GM18909 (cell line): Measurements from ENCODE around the gene SLC7A7.
A peak's percentile ranks its signal among the peaks of the same experiment; 100 is the strongest.

Experiments
- ATAC-seq: cut with Tn5 transposase; IDR thresholded peaks from one replicate; pipeline ENCODE4 v1.9.1; 2021; ENCODE audit warnings: mild to moderate bottlenecking; ENCODE audit not compliant: unreplicated experiment, poor library complexity

Gene SLC7A7

DNA sequence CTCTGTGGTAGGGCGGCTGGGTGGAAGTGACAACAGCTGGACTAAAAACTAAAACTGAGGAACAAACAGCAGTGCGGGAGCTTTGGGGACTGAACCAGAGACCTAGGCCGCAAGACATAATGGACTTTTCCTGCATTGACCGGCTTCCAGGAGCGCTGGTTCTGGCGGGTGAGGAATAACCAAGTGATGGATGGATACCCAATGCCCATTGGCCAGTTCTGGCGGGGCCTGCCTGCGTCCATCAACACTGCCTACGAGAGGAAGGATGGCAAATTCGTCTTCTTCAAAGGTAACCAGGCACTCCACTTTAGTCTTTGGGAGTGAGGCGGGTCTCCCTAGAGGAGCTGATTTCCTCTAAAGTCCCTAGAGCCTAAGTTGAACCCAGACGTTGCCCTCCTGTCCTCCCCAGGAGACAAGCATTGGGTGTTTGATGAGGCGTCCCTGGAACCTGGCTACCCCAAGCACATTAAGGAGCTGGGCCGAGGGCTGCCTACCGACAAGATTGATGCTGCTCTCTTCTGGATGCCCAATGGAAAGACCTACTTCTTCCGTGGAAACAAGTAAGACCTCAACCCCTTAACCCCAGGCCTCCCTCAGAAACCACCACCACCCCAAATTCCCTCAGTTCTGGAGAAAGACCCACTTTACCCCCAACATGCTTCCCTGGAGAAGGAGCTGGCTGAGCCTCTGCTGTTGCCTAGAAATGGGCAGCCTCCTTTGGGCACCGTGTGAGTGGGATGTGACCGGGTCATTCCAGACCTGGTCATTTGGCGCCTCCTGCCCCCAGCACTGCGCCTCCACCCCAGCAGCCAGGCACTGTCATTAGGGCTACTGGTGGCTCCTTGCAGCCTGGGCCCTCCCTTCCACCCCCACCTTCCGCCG lies 29.2 kb upstream of the SLC7A7 start:
- ATAC-seq = no peak

GRCh38 chr14:22843123-22843925 lies 28.1 kb upstream of the SLC7A7 start:
- no peak for ATAC-seq

- ATAC-seq = no peak
Measured at GRCh38 chr14:22842211-22843122, 27.2 kb upstream of the SLC7A7 start.

DNA sequence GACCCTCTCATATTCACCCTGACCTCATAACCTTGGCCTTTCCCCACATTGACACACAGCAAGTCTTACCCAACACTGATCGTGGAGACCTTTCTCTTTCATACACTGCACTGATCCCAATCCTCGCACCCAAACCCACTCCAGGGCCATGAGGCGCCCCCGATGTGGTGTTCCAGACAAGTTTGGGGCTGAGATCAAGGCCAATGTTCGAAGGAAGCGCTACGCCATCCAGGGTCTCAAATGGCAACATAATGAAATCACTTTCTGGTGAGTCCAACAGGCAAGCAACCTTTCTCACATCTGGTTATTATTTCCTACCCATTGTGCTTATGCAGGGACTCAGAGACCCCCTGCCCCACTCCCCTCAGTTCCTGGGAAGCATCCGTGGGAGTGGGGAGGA lies 26.5 kb upstream of the SLC7A7 start:
- no peak for ATAC-seq

DNA sequence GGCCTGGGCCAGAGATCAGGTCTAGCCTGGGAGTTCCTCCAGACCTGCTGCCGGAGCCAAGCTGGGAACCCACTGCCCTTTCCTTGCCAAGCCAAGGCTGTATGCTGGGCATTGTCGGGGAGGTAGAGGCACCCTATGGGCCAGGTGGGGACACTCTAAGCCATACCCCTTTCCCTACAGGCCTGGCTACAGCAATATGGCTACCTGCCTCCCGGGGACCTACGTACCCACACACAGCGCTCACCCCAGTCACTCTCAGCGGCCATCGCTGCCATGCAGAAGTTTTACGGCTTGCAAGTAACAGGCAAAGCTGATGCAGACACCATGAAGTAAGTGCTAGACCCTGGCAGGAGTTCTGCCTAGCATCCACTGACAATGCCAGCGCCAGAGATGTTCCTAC lies 26.1 kb upstream of the SLC7A7 start:
- no peak for ATAC-seq

DNA sequence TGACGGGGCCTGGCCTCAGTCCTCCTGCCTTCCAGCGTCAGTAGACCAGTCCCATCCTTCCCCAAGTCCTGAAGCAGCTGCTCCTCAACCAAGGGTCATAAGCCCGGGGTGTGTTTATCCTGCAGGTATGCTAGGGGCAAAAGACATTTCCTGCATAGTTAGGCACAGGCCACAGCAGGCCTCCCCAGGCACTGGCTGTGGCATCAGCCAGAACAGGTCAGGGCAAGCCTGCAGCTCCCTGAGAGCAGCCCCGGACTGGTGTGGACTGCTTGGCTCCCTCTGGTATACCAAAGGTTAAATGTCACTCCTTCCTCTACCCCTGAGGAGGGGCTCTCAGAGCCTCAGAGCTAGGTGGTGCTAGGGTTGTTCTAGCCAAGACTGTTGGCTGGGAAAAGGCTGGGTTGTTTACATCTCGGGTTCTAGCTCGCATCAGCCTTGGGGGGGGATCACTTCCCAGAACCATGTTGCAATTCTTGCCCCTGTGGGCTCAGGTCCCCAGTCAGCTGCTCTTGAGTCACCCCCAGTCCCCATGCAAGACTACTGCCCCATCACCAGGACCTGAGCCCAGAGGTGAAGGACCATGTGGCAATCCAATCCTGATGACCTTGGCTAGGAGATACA lies 24.0 kb upstream of the SLC7A7 start:
- no peak for ATAC-seq

GRCh38 chr14:22838631-22839041 lies 23.4 kb upstream of the SLC7A7 start:
- no peak for ATAC-seq

- no peak for ATAC-seq
Measured at GRCh38 chr14:22837750-22838538, 22.7 kb upstream of the SLC7A7 start.

DNA sequence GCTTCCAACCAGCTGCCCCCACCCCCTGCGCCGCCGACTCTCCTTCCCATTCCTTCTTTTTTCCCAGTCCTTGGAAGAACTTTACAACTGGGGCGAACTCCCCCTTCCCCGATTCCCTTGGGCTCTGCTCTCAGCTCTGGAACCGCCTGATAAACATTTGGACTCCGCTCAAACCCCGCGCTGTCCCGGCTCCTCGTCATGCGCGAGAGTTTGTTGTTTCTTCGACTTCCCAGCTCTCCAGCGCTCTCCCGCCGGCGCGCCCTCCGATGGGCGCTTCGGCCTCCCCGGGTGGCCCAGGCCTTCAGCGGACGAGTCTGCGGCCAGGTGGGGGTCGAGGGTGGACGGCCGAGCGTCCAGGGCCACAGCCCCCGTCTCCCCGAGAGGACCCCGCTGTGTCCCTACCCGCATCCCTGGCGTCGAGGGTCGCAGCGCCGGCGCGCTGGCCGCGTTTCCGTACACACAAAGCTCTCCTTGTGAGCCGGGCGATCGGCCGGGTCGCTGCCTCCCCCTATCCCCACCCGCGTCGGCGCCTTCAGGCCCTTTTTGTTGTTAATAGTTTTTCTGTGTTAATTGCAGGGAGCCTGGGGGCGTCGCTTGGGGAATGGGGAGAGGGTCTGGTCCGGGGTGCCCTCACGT lies 22.0 kb upstream of the SLC7A7 start:
- ATAC-seq = no peak

GRCh38 chr14:22836301-22837113 lies 21.3 kb upstream of the SLC7A7 start, which contains the start of gene MMP14:
TSS of gene MMP14 (plus strand) at chr14:22836585. CDS start at chr14:22836818, 233 bp downstream.
- no peak for ATAC-seq

DNA sequence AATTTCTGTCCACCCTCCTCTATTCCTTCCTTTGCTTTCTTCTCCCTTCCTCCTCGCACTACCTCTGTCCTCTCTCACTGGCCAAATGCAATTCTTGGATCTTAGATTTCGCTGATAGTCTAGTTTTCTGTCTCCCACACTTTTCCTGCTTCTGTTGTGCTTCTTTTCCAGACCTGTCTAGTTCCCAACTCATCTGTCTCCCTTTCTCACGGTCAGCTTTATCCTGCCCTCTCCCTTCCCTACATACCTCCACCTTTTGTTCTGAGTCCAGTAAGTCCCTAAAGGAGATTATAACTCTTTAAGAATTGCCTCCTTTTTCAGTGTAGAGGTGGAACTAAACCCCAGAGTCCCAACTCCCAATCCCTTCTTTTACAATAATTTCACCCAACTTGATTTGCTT lies 20.3 kb upstream of the SLC7A7 start:
- ATAC-seq = no peak

DNA sequence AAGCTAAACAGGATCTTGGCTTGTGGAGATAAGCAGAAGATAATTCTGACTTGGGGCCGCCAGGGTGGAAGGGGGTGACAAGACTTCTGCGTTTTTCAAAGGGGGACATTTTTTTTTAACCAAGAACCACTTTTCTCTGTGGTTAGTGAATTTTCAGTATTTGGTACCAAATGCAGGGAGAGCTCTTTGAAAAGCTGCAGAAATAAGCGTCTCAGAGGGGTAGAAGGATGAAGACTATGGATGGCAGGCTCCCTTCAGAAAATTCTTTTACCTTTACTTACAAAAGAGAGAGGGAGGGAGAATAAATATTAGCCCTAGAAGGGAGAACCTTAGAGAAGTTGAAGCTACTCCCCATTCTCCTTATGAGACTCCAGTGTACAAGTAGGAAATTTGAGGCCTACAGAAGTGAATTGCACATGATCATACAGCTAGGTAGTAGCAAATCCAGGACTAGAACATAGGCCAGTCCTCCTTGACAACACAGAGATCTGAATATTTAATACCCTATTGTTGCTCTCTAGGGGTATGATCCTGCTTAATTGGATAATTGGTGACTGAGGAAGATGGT lies 15.3 kb upstream of the SLC7A7 start:
- ATAC-seq = no peak

- peak; percentile 89 for ATAC-seq
Measured at GRCh38 chr14:22829661-22830442, 14.6 kb upstream of the SLC7A7 start, which contains the start of gene MRPL52. TSS of gene MRPL52 (plus strand) at chr14:22829887. CDS start at chr14:22829913, 26 bp downstream.

DNA sequence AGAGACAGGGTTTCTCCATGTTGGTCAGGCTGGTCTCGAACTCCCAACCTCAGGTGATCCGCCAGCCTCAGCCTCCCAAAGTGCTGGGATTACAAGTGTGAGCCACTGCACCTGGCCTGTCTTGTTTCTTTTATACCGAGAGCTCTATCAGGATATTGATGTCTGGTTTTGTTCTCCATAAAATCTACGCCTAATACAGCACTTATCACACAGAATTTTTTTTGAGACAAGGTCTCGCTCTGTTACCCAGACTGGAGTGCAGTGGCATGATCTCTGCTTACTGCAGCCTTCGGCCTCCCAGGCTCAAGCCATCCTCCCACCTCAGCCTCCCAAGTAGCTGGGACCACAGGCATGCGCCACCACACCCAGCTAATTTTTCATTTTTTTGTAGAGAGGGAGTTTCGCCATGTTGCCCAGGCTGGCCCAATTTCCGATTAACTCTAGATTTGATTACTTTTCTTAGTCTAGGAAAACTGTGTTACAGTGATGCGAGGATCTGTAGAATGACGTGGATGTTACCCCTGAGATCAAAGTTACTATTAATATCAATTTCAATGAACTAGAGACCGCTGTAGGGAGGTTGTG lies 13.9 kb upstream of the SLC7A7 start:
- peak; percentile 11 for ATAC-seq

DNA sequence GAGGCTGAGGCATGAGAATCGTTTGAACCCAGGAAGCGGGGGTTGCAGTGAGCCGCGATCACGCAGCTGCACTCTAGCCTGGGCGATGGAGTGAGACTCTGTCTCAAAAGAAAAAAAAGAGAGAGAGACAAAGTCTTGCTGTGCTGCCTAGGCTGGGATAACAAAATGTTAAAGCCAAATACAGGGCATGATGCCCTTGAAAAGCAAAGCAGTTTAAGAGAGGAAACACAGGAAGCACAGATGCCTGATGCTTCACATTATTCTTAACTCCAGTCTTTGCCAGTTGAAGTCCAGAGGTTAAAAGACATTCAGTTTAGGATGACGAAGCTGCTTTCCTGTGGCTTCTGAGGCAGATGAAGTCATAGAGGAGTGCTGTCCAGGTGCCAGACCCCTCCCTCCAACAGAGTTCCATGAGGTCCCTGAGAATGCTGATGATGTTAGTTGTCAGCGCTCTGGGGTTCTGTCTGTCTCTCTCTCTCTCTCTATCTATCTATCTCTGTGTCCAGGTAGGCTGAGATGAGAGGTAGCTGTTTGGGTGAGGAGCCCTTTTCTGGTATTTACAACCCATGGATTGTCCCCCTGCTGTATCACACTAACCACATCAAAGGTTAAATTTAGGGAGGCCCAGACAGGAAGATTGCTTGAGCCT lies 9.6 kb upstream of the SLC7A7 start:
- ATAC-seq = no peak
